ENCODE data around the gene ZC3H12D. TPM values are rescaled to one million over a fixed set of nuclear protein-coding genes. Genes with fewer than 3 reads are reported as not detected.
"Not testable (repeated sequence)": the region's sequence is repeated elsewhere in the genome, so short reads cannot be mapped to it uniquely, and the experiment has no call there.

ZC3H12D gene
- total RNA-seq, 1 experiment from 2014 or later: 0.57 TPM

DNA sequence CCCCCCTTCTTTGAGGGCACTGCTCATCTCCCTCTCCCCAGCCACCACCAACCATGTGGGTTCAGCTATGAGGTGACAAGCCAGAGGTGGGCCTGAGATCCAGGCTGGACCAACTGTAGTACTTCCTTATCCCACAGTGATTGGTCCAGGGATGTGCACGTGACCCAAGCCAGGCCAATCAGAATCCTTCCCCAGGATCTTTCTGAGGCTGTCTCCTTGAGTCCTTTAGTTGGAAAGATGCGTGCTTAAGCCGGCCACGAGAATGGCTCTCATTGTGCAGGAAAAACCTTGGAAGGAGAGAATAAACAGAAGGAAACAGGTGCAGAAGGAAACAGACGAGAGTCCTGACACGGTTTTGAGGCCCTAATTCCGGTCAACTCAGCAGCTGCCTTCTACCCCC is 39.2 kb downstream of the ZC3H12D start:
- no peak overlapping the region for H3K4me3 ChIP-seq (ENCODE audit: low read depth, low read length)
- no peaks in the 10 kb centered on the region for H3K27me3 ChIP-seq (replicated peaks; ENCODE audit: control insufficient read depth, insufficient read depth, low read length)
- Mint-ChIP-seq H3K27me3 (ENCODE audit: insufficient read depth, unreplicated experiment) (no peaks in the 10 kb centered on the region), H3K9me3 (ENCODE audit: unreplicated experiment) (no peaks in the 10 kb centered on the region), H3K4me1 (ENCODE audit: low read depth, unreplicated experiment) (peaks cover 7% of the 10 kb centered on the region), H3K4me3 (ENCODE audit: unreplicated experiment) (no peak overlapping the region), H3K27ac (ENCODE audit: unreplicated experiment) (no peak overlapping the region), H3K36me3 (ENCODE audit: insufficient read depth, unreplicated experiment) (no peaks in the 10 kb centered on the region)
- CTCF ChIA-PET: no interaction called here
- no peaks in the 10 kb centered on the region for H3K36me3 ChIP-seq (ENCODE audit: control insufficient read depth, insufficient read depth, low read length)
- POLR2A ChIA-PET: no interaction called here
- TF ChIP-seq, protein P1, sequence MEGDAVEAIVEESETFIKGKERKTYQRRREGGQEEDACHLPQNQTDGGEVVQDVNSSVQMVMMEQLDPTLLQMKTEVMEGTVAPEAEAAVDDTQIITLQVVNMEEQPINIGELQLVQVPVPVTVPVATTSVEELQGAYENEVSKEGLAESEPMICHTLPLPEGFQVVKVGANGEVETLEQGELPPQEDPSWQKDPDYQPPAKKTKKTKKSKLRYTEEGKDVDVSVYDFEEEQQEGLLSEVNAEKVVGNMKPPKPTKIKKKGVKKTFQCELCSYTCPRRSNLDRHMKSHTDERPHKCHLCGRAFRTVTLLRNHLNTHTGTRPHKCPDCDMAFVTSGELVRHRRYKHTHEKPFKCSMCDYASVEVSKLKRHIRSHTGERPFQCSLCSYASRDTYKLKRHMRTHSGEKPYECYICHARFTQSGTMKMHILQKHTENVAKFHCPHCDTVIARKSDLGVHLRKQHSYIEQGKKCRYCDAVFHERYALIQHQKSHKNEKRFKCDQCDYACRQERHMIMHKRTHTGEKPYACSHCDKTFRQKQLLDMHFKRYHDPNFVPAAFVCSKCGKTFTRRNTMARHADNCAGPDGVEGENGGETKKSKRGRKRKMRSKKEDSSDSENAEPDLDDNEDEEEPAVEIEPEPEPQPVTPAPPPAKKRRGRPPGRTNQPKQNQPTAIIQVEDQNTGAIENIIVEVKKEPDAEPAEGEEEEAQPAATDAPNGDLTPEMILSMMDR (IDR thresholded peaks at IDR 0.05; ENCODE audit: insufficient read depth in 1 of 2, low read depth in 1 of 2, low read length in 1 of 2, severe bottlenecking in 1 of 2, unreplicated experiment in 1 of 2): no peak
- intact Hi-C loops (cut with micrococcal nuclease; ENCODE audit: unreplicated experiment): no loop called here
- DNase-seq: no peak
- peaks cover 12% of the 10 kb centered on the region; the same call in 1 of the 2 replicates for H3K4me1 ChIP-seq
- no TSS peak for BruUV-seq (replicated peaks)
- H3K9me3 ChIP-seq: no peaks in the 10 kb centered on the region

DNA sequence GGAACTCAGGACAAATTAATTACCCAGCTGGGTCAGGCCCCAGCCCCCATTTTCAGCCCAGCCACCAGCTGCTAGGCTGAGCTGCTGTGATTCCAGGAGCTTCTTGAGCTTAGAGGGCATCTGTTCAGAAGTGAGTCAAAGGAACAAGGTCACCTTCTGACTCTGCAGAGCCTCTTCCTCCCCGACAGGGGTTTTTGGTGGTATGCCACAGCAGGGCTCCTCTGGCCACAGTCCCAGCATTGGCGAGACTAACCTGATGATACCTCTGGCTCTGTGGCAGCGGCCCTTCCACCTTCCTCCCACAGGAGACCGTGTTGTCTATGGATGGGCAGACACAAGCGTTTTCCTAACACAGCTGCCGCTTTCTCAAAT is 39.7 kb downstream of the ZC3H12D start:
- DNase-seq: no peak
- H3K36me3 Mint-ChIP-seq (ENCODE audit: insufficient read depth, unreplicated experiment): no peaks in the 10 kb centered on the region
- peaks cover 8% of the 10 kb centered on the region; the same call in 1 of the 2 replicates for H3K4me1 ChIP-seq
- H3K4me3 Mint-ChIP-seq (ENCODE audit: unreplicated experiment): no peak overlapping the region
- no peak overlapping the region for H3K27ac Mint-ChIP-seq (ENCODE audit: unreplicated experiment)
- no peaks in the 10 kb centered on the region for H3K9me3 Mint-ChIP-seq (ENCODE audit: unreplicated experiment)
- no TSS peak for BruUV-seq (replicated peaks)
- no peaks in the 10 kb centered on the region for H3K9me3 ChIP-seq
- no peaks in the 10 kb centered on the region for H3K27me3 Mint-ChIP-seq (ENCODE audit: insufficient read depth, unreplicated experiment)
- POLR2A ChIA-PET: no interaction called here
- H3K4me1 Mint-ChIP-seq (ENCODE audit: low read depth, unreplicated experiment): peaks cover 7% of the 10 kb centered on the region
- no peak overlapping the region for H3K4me3 ChIP-seq (ENCODE audit: low read depth, low read length)
- no peaks in the 10 kb centered on the region for H3K36me3 ChIP-seq (ENCODE audit: control insufficient read depth, insufficient read depth, low read length)
- TF ChIP-seq, protein P1 (IDR thresholded peaks at IDR 0.05; ENCODE audit: insufficient read depth in 1 of 2, low read depth in 1 of 2, low read length in 1 of 2, severe bottlenecking in 1 of 2, unreplicated experiment in 1 of 2): no peak
- no peaks in the 10 kb centered on the region for H3K27me3 ChIP-seq (replicated peaks; ENCODE audit: control insufficient read depth, insufficient read depth, low read length)
- CTCF ChIA-PET: no interaction called here
- intact Hi-C loops (cut with micrococcal nuclease; ENCODE audit: unreplicated experiment): no loop called here

DNA sequence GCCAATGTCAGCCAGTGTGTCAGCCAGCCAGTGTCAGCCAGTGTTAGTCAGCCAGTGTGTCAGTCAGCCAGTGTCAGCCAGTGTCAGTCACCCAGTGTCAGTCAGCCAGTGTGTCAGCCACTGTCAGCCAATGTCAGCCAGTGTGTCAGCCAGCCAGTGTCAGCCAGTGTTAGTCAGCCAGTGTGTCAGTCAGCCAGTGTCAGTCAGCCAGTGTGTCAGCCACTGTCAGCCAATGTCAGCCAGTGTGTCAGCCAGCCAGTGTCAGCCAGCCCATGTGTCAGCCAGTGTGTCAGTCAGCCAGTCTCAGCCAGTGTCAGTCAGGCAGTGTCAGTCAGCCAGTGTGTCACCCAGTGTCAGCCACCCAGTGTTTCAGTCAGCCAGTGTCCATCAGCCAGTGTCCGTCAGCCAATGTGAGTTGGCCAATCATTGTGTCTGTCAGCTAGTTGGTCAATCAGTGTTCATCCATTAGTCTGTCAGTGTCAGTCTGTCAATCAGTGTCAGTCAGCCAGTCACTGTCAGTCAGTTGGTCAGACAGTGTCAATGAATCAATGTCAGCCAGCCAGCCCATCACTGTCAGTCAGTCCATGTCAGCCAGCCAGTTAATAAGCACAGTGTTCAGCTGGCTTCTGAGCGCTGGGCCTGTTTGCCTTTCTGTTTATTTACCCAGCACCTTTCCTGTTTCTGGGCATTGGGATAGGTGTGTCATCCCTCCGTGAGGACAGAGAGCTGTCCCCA is 40.3 kb downstream of the ZC3H12D start:
- H3K36me3 Mint-ChIP-seq (ENCODE audit: insufficient read depth, unreplicated experiment); H3K27ac Mint-ChIP-seq (ENCODE audit: unreplicated experiment); POLR2A ChIA-PET; DNase-seq; H3K27me3 Mint-ChIP-seq (ENCODE audit: insufficient read depth, unreplicated experiment); H3K4me1 ChIP-seq; H3K27me3 ChIP-seq (replicated peaks; ENCODE audit: control insufficient read depth, insufficient read depth, low read length); BruUV-seq (replicated peaks); H3K9me3 Mint-ChIP-seq (ENCODE audit: unreplicated experiment); H3K4me3 Mint-ChIP-seq (ENCODE audit: unreplicated experiment); H3K36me3 ChIP-seq (ENCODE audit: control insufficient read depth, insufficient read depth, low read length); H3K4me3 ChIP-seq (ENCODE audit: low read depth, low read length); H3K4me1 Mint-ChIP-seq (ENCODE audit: low read depth, unreplicated experiment); intact Hi-C loops (cut with micrococcal nuclease; ENCODE audit: unreplicated experiment); H3K9me3 ChIP-seq; CTCF ChIA-PET: not testable (repeated sequence)
